MM.1S (cell line): ENCODE data around the gene NEGR1.

Source experiments
- CTCF ChIP-seq: fragments of 300-600 bp; sonication (generic); IDR thresholded peaks from 2 replicates; pipeline ENCODE4 v1.5.1; 2016; ENCODE audit warnings: antibody characterized with exemption, low read length, mixed read lengths
- EZH2phosphoT487 ChIP-seq: fragments of 300-600 bp; sonication (generic); IDR thresholded peaks from 2 replicates; pipeline ENCODE4 v1.6.1; 2018; ENCODE audit warnings: antibody characterized with exemption, low read length

- TF ChIP-seq CTCF, result no peak
- TF ChIP-seq EZH2phosphoT487, result no peak
Observed at GRCh38 chr1:71660411-71660810, 621.9 kb downstream of the NEGR1 start.
